ENCODE results near the gene ZFAND4.
"Not testable (repeated sequence)": the region's sequence is repeated elsewhere in the genome, so short reads cannot be mapped to it uniquely, and the experiment has no call there.

The ZFAND4 gene

DNA sequence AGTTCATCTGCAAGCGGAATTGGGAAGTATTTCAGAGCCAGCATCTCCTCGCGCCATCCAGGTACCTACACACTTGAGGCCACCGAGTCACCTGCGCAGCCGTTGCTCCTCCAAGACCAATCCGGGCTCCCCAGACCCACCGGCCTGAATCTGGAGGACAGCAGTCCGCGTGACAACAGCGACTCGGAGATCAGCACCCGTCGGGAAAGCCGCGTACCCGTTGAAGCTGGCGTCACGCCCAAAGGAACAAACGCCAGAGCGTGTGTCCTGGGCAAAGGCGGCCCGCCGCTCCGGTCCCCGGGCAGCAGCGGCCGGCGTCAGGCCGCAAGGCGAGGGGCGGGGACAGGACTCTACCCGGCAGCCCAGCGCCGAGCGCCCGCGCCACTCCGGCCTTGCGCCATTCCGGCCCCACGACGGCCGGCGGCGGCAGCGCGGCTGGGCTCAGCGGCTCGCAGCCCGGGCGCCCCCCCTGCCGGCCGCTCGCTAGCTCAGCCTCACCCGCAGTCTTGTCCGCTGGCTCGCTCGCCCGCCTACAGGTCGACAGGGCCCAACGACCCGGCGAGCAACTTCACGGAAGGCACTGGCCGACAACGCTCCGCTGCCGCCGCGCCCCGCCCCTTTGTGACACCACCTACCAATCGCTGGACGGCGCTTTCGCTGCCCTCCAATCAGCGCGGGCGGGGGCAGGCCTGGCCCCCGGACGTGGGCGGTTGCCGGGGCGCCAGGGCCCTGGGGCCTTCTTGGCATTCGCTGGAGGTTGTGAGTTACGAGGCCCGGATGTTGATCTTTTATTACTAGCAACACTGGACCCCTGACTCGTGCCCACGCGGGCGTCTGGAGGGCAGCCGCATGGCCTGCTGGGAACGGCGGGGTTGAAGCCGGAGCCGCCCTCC lies at the start of gene ZFAND4:
Gene ZFAND4, minus strand, starts transcription at position 592 of the 893 bp plus-strand sequence. CDS start 9,047 bp downstream, outside the sequence.
- peak; percentile 97 for DNase-seq (ENCODE audit: insufficient read length, low spot score)
- FAIRE-seq: peak; percentile 91

DNA sequence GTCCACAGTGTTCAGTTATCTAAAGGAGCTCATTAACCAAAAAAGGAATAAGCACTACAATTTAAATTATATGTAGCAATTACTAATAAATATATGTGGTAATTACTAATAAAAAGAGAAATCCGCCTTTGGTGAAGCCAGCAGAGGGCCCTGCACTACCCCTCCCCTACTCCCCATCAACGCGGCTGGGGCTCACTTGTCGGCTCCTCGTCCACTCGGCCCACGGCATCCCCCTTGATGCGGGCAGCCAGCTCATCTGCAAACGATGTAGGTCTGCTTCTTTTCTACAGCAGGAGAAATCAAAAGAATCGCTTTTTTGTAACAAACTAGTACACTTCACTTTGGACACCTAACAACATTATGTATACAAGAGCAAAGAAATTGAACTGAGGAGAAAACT lies 48.9 kb upstream of the ZFAND4 start:
- FAIRE-seq: not testable (repeated sequence)

DNA sequence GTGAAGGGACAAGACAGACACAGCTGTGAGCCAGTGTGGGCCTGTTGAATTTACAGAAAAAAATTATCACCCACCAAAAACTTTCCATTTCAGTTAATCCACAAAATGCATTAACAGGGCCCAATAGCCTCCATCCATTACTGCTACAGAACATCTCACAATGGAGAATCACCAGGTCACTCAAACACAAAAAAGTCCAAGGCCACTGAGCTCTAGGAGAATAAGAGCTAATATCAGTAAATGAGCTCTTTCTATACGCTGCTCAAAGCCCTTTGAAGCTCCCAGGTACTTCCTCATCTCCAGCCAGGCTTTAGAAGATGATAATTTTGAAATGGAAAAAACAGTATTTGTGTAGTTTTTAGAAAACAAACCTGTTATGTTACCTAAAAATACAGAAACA lies 45.1 kb upstream of the ZFAND4 start:
- FAIRE-seq; DNase-seq (ENCODE audit: insufficient read length, low spot score): not testable (repeated sequence)

More for the DNA sequence above, 48.9 kb upstream of the ZFAND4 start:
- DNase-seq (ENCODE audit: insufficient read length, low spot score): not testable (repeated sequence)

DNA sequence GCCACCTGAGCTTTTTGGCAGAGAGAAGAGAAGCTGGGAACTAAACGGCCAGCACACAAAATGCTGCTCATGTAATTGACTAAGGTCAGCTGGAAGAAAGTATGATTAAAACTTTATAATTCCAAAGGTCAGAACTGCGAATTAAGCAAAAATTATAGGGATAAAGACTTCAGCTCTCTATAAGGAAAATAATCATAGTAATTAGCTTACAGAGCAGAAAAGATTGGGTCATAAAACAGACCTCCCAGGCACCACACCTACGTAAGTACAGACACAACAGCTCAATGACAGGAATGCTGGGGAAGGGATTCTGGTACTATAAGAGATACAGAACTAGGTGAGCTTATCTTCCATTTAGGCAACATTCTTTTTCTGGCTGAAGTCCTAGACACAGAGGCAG lies 44.5 kb upstream of the ZFAND4 start:
- FAIRE-seq; DNase-seq (ENCODE audit: insufficient read length, low spot score): not testable (repeated sequence)

DNA sequence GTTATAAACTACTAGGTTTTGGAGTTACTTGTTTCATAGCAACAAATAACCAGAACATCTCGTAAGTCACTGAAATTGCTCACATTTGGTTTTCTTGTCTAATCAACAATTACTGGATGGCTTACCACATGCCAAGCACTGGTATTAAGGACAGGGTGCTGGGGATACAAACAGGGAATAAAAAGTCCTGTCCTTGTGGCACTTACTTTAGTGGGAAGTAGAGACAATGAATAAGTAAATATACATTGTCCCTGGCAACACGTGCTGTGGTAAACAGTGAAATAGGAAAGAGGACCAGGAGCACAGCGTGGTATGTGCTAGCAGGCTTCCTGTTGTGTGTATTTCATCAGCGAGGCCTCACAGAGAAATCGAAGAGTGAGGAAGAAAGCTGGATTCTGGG lies 38.7 kb upstream of the ZFAND4 start:
- not testable (repeated sequence) for DNase-seq (ENCODE audit: insufficient read length, low spot score); FAIRE-seq

DNA sequence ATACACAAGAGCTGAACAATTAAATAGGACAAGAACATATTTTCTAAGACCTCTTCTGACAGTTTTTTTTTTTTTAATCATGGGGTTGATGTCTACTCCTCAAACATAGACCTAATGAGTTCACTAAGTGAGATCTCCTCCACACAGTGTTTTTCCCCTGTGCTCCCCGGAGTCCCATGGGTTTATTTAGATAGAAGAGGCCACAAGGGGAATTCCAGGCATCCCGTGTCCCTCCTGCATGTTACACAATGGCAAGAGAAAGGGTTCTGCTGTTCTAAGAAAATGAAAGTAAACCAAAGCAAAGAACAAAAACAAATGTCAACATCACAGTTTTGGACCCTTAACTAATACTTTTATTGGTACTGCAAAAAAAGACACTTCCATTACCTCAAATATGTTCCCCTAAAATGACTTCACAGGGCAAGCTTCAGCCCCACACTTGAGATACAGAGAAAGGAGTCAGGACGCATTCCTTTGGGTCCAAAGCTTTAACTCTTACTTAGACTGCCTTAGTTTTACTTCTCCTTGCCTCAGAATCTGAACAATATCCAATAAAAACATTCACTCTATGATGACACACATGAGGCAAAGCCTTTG lies 37.7 kb upstream of the ZFAND4 start:
- not testable (repeated sequence) for DNase-seq (ENCODE audit: insufficient read length, low spot score); FAIRE-seq

DNA sequence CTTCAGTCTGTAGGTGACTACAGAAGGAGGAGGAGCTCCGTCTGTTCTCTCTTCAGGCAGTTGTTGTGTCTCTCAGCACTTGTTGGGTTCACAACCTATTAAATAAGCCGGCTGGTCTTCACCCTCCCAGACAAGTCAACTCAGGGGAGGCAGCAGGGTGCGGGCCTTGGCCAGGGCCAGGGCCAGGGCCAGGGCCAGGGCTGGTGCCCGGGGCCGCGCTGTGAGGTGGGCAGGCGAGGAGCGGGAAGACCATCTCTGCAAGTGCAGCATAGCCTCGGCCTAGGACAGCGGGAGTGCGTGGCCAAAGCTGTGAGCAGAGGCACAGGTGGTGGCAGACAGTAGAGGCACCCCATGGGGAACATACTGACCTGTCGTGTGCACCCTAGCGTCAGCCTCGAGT lies 5.9 kb upstream of the ZFAND4 start:
- FAIRE-seq; DNase-seq (ENCODE audit: insufficient read length, low spot score): not testable (repeated sequence)

DNA sequence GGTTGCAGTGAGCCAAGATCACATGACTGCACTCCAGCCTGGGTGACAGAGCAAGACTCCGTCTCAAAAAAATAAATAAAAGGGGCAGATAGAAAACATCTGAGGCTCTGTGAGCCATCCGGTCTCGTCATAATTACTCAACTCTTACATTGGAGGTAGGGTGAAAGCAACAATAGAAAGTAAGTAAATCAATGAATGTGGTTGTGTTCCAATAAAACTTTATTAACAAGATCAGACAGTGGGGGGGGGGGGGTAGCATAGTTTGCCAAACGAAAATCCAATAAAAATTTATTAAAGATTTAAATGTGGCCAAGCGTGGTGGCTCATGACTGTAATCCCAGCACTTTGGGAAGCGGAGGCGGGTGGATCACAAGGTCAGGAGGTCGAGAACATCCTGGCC lies 2.8 kb upstream of the ZFAND4 start:
- DNase-seq (ENCODE audit: insufficient read length, low spot score): no peak
- FAIRE-seq: no peak

DNA sequence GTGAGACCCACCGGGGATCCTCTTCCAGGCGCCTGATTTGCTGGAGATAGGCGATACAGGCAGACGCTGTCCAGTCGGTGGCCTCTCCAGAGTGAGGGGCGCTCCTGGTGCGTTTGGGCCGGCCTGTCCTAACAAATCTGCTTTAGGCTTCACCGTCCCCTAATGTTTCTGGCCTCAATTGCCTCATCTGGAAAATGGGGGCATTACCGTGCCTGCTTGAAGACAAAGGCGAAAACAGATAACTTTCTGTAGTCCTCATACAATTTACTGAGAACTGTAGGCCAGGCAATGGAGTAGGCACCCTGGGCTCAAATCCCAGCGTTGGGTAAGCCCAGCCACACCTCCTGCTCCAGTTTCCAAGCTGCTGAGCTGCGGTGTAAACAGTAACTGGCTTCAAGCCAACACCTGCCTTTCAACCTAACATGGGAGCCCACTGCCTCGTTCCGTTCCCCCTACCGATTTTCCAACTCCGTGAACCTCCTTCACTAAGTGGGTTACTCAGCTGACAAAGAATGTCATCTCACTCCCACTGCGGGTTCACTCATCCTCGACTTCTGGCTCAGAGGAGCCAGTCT lies 589 bp upstream of the ZFAND4 start:
- no peak for DNase-seq (ENCODE audit: insufficient read length, low spot score)

DNA sequence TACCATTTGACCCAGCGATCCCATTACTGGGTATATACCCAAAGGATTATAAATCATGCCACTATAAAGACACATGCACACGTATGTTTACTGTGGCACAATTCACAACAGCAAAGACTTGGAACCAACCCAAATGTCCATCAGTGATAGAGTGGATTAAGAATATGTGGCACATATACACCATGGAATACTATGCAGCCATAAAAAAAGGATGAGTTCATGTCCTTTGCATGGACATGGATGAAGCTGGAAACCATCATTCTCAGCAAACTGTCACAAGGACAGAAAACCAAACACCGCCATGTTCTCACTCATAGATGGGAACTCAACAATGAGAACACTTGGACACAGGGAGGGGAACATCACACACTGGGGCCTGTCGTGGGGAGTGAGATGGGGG lies 1.3 kb downstream of the ZFAND4 start:
- FAIRE-seq; DNase-seq (ENCODE audit: insufficient read length, low spot score): not testable (repeated sequence)

More for the DNA sequence above, 589 bp upstream of the ZFAND4 start:
- no peak for FAIRE-seq

DNA sequence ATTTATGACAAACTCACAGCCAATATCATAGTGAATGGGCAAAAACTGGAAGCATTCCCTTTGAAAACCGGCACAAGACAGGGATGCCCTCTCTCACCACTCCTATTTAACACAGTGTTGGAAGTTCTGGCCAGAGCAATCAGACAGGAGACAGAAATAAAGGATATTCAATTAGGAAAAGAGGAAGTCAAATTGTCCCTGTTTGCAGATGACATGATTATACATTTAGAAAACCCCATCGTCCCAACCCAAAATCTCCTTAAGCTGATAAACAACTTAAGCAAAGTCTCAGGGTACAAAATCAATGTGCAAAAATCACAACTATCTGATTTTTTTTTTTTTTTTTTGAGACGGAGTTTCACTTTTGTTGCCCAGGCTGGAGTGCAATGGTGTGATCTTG lies 2.7 kb downstream of the ZFAND4 start:
- DNase-seq (ENCODE audit: insufficient read length, low spot score); FAIRE-seq: not testable (repeated sequence)

DNA sequence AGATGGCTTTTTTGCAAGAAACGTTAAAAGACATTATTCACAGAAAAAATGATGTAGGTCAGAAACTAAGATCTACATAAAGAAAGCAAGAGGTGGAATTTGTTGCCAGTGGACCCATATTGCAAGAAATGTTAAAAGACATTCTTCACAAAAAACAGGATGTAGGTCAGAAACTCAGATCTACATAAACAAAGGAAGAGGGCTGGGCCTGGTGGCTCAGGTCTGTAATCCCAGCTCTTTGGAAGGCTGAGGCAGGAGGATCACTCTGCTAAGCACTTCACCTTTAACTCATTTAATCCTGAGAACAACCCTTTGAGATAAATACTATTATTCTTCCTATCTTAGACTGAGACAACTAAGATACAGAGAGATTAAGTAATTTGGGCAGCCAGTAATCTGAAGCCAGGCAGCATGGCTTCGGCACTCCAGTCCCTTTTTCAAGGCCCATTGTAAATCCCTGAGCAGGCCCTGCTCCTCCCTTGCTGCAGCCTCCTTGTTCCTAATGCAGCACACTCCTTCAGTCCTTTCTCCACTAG lies 11.6 kb downstream of the ZFAND4 start:
- no peak for FAIRE-seq
- DNase-seq (ENCODE audit: insufficient read length, low spot score): no peak

DNA sequence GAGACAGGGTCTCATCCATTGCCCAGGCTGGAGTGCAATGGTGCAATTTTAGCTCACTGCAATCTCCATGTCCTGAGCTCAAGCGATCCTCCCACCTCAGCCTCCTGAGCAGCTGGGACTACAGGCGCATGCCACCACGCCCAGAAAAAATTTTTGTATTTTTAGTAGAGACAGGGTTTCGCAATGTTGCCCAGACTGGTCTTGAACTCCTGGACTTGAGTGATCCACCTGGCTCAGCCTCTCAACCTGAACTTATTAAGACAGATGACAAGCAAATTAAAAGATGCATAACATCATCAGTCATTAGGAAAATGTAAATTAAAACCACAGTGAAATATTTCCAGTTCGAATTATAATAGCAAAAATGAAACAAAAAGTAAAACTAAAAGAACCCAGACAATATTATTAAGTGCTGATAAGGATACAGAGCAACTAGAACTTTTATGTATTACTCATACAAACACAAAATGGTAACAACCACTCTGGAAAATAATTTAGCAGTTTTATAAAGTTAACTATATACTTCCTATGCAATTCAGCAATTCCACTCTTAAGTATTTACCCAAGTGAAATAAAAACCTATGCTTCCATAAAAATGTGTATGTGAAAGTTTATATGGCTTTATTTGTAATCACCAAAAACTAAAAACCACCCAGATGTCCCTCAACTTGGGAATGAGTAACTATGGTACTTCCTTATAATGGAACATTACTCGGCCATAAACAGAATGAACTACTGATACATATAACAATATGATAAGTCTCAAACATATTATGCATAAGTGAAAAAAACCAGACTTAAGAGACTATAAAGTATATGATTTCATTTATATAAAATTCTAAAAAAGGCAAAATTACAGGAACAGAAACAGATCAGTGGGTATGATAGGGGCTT lies 15.3 kb downstream of the ZFAND4 start:
- FAIRE-seq: no peak
- no peak for DNase-seq (ENCODE audit: insufficient read length, low spot score)

DNA sequence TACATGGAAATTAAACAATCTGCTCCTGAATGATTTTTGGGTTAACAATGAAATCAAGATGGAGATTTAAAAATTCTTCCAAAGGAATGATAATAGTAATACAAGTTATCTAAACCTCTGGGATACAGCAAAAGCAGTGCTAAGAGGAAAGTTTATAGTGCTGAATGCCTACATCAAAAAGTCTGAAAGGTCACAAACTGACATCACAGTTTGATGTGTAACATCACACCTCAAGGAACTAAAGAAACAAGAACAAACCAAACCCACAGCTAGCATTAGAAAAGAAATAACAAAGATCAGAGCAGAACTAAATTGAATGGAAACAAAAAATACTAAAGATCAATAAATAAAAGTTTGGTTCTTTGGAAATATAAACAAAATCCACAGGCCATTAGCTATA lies 17.4 kb downstream of the ZFAND4 start:
- no peak for FAIRE-seq
- no peak for DNase-seq (ENCODE audit: insufficient read length, low spot score)

DNA sequence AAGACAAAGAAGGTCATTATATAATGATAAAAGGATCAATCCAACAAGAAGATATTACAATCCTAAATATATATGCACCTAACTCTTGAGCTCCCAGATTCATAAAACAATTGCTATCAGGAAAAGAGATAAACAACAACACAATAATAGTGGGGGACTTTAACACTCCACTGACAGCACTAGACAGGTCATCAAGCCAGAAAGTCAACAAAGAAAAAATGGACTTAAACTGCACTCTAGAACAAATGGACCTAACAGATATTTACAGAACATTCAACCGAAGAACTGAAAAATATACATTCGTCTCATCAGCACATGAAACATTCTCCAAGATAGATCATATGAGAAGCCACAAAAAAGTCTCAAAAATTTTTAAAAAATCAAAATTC lies 17.8 kb downstream of the ZFAND4 start:
- not testable (repeated sequence) for FAIRE-seq; DNase-seq (ENCODE audit: insufficient read length, low spot score)

DNA sequence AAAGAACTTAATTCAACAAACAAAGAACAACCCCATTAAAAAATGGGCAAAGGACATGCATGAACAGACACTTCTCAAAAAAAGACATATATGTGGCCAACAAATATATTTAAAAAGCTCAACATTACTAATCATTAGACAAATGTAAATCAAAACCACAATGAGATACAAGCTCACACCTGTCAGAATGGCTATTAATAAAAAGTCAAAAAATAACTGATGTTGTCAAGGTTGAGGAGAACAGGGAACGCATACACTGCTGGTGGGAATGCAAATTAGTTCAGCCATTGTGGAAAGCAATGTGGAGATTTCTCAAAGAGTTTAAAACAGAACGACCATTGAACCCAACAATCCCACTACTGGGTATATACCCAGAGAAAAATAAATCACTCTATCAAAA lies 19.1 kb downstream of the ZFAND4 start:
- FAIRE-seq: no peak

DNA sequence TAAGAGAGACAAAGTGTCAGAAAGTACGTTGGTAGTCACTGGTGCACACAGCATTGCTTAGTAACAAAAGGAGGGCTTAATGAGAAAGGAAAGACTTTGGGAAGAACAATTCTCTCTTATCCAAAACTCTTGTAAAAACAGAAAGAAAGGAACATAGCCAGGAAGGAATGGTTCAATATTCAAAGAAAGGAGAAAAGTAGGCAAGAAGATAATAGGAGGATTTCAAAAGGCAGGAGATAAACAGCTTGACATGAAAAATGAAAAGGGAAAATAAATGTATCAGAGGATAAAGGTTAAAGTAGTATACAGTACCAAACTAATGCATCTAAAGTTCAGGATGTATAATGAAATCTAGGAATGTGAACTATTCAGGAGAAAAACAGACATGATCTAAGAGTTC lies 20.1 kb downstream of the ZFAND4 start:
- DNase-seq (ENCODE audit: insufficient read length, low spot score): no peak
- FAIRE-seq: no peak

More for the DNA sequence above, 19.1 kb downstream of the ZFAND4 start:
- DNase-seq (ENCODE audit: insufficient read length, low spot score): no peak

DNA sequence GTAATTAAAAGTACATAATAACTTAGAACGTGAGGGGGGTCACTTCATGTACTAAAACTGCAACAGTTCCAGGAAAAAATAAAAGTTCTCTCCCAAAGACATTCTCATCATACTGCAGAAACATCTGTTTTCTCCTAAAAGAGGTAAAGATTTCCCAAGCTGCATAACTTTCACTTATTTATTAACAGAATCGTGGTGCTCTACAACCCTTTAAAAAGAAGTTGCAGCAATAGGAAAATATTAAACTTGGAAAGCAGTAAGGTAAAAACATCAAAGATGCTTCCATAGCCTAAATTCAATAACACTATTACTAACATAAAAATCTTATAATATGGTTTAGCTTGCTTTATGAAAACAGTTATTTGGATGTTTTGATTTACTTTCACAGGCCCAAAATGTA lies 23.3 kb downstream of the ZFAND4 start:
- no peak for FAIRE-seq

DNA sequence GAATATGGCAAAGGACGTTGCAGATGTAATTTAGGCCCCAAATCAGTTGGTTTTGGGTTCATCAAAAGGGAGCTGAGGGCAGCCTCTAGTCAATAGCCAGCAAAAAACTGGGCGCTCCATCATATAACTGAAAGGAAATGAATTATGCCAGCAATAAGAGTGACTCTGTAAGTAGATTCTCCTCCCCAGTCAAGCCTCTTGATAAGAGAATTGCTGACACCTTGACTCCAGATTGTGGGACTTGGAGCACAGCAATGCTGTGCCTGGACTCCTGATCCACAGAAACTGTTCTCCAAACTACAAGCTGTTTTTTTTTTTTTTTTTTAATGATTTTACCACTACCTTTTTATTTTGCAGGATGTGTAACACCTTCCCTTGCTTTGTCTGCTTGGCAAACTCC lies 25.5 kb downstream of the ZFAND4 start:
- DNase-seq (ENCODE audit: insufficient read length, low spot score) (no peak), FAIRE-seq (no peak)

More for the DNA sequence above, 23.3 kb downstream of the ZFAND4 start:
- no peak for DNase-seq (ENCODE audit: insufficient read length, low spot score)

All from HTR-8/SVneo (cell line).